Measurements from ENCODE around the gene SERPINA1.

SERPINA1 gene

DNA sequence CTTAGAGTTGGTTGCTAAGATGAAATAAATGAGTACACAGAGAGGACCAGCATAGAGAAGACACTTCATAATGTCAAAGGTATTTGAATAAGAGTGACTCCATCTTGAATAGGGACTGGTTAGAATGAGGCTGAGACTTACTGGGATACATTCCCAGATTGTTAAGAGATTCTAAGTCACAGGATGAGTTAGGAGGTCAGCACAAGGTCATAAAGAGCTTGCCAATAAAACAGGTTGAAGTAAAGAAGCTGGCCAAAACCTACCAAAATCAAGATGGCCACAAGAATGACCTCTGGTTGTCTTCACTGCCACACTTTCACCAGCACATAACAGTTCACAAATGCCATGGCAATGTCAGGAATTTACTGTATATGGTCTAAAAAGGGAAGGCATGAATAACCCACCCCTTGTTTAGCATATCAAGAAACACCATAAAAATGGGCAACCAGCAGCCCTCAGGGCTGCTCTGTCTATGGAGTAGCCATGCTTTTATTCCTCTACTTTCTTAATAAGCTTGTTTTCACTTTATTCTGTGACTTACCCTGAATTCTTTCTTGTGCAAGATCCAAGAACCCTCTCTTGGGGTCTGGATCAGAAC is 8.3 kb upstream of the SERPINA1 start:
- no peak overlapping the region for H3K27ac ChIP-seq
- TF ChIP-seq ZFX (IDR thresholded peaks at IDR 0.05; ENCODE audit: borderline replicate concordance) = no peak
- TF ChIP-seq, protein P1, sequence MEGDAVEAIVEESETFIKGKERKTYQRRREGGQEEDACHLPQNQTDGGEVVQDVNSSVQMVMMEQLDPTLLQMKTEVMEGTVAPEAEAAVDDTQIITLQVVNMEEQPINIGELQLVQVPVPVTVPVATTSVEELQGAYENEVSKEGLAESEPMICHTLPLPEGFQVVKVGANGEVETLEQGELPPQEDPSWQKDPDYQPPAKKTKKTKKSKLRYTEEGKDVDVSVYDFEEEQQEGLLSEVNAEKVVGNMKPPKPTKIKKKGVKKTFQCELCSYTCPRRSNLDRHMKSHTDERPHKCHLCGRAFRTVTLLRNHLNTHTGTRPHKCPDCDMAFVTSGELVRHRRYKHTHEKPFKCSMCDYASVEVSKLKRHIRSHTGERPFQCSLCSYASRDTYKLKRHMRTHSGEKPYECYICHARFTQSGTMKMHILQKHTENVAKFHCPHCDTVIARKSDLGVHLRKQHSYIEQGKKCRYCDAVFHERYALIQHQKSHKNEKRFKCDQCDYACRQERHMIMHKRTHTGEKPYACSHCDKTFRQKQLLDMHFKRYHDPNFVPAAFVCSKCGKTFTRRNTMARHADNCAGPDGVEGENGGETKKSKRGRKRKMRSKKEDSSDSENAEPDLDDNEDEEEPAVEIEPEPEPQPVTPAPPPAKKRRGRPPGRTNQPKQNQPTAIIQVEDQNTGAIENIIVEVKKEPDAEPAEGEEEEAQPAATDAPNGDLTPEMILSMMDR (IDR thresholded peaks at IDR 0.05) = no peak

DNA sequence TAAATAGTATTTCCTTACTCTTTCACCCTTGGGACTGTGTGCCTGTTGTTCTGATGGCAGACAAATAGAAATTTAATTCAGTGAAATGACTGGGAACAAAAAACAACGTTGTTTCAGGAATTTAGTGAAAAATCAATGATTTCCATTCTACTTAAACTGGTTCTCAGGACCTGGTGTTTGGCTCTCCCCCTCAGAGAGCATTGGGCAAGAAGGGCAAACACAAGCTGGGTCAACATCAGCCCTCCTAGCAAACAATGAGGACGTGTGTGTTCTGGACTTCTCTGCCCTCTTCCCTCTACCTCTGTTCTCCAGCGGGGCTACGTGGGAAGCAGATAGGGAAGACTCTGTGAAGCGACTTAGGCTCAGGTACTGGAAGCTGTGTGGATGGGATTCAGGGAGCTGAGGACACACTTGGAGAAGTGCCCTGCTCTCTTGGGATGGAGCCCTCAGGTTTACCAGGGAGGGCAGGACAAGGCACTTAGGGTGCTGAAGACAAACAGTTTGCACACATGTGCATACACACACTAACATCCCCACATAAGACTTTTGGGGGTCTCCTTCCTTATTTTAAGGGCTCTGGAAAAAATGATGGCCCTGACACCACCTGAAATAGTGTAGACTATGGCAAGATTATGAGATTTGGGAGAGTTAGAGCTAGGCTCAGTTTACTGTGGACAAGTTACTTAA is 7.6 kb upstream of the SERPINA1 start:
- TF ChIP-seq, protein P1 (IDR thresholded peaks at IDR 0.05) = no peak
- no peak for TF ChIP-seq ZFX (IDR thresholded peaks at IDR 0.05; ENCODE audit: borderline replicate concordance)
- H3K27ac ChIP-seq = no peak overlapping the region

DNA sequence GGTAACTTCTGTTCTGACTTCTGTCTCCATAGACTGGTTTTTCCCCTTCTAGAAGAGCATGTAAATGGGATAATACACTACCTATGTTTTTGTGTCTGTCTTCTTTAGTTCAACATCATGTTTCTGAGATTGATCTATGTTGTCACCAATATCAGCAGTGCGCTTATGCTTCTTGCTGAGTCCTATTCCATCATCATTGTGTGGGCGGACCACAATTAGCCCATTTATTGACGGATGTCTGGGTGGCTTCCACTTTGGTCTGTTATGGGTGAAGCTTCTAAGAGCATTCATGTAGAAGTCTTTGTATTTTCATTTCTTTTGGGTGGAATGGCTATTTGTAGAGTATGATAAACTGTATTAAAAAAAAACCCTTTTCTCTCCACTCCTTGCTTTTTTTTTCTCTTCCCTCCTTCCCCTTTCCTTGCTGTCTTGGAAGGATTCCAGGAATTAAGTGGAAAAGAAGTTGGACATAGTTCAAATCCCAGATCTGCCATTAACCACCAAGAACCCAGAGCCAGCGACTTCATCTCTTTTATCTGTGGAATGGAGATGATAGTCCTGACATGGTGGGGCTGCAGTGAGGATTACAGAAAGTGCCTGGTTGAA is 7.0 kb upstream of the SERPINA1 start:
- H3K27ac ChIP-seq = no peak overlapping the region
- TF ChIP-seq, protein P1 (IDR thresholded peaks at IDR 0.05) = no peak
- TF ChIP-seq ZFX (IDR thresholded peaks at IDR 0.05; ENCODE audit: borderline replicate concordance) = no peak

DNA sequence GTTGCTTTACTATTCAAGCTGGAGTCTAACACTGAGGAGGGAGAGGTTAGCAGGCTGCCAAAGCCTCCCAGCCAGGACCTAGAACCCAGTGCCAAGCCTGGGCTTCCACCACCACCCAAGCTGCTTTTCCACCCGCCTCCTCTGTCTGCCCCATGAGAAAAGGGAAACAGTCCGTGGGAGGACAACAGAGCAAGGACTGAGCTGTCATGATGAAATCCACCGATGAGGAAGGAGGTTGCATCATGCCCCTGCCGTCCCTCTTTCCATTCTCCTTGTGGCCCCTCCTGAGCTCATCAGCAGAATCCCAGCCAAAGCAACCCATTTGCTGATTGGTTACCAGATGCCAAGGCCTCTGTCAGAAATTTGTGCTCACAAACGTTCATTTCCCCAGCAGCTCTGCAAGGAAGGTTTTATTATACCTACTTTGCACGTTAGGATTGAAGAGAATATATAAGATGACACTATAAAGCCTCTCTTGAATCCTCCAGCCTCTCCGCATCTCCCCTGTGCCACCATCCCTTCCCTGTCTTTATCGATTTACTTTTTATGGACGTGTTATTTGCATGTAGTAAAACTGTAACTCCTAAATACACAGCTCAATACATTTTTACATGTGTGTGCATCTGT is 6.3 kb upstream of the SERPINA1 start:
- TF ChIP-seq, protein P1 (IDR thresholded peaks at IDR 0.05) = no peak
- TF ChIP-seq ZFX (IDR thresholded peaks at IDR 0.05; ENCODE audit: borderline replicate concordance) = no peak
- no peak overlapping the region for H3K27ac ChIP-seq

DNA sequence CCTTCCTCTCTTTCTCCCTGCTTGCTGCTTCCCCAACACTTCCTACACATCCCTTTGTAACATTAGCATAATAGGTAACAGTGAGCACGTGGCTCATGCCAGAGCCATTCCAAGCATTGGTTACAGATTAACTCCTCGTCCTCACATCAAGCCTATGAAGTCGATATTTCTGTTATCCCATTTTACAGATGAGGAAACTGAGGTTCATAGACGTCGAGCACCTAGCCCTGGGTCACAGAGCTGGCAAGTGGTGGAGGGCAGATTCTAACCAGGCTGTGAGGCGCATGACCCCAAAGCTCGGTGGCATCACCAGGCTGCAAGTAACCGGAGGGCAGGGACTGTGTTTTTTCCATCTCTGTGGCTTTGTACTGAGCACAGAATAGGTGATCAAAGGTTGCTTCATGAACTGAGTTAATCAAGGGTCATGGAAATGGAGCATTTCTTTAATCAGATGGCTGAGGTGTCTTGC is 5.7 kb upstream of the SERPINA1 start:
- no peak overlapping the region for H3K27ac ChIP-seq
- TF ChIP-seq, protein P1 (IDR thresholded peaks at IDR 0.05) = no peak
- TF ChIP-seq ZFX (IDR thresholded peaks at IDR 0.05; ENCODE audit: borderline replicate concordance) = no peak

DNA sequence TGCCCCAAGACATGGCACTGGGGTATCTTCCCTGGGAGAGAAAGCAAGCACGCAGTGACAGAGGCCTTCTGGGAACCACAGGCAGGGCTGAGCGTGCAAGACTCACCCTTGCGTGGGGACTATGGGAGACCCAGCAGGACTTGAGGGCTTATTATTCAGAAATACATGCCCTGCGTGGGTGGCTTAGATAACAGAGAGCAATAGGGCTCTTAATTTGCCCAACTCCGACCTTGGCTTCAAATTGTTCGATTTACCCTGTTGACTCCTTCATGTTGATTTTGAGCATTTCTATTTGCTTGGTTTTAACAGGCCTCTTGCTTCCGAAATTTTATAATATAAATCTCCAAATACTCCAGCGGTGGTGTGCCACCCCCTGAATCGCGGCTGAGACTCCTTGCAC is 5.1 kb upstream of the SERPINA1 start:
- H3K27ac ChIP-seq = no peak overlapping the region
- no peak for TF ChIP-seq ZFX (IDR thresholded peaks at IDR 0.05; ENCODE audit: borderline replicate concordance)
- TF ChIP-seq, protein P1 (IDR thresholded peaks at IDR 0.05) = no peak
